ENCODE results near the gene PLCD4.

GRCh38 chr2:218578272-218578877, 29.3 kb upstream of the PLCD4 start:
- TF ChIP-seq CBX8 (IDR thresholded peaks at IDR 0.05; ENCODE audit: borderline replicate concordance, low read depth, low read length) (no peak), EZH2 (IDR thresholded peaks at IDR 0.05; ENCODE audit: low read depth, low read length, severe bottlenecking) (no peak), CTCF (IDR thresholded peaks at IDR 0.05; ENCODE audit: control extremely low read depth in 1 of 3, insufficient read depth in 1 of 3, low read depth in 1 of 3, low read length in 3 of 3) (no peak), NANOG (IDR thresholded peaks at IDR 0.05; ENCODE audit: insufficient read depth, low read depth, low read length, poor library complexity, severe bottlenecking) (no peak)
